HL-60/S4 (cell line): ENCODE data around the gene DIPK1B.

Experiments used
- in situ Hi-C: fragments of 300-500 bp; cut with MboI; formaldehyde crosslinking; loops from 2 replicates; pipeline ENCODE4 v1.14.3; 2022; ENCODE audit warnings: low sequenced_read_pairs

The DIPK1B gene

GRCh38 chr9:136673088-136673974 is 39.0 kb upstream of the DIPK1B start:
- in situ Hi-C loops: no loop called here

DNA sequence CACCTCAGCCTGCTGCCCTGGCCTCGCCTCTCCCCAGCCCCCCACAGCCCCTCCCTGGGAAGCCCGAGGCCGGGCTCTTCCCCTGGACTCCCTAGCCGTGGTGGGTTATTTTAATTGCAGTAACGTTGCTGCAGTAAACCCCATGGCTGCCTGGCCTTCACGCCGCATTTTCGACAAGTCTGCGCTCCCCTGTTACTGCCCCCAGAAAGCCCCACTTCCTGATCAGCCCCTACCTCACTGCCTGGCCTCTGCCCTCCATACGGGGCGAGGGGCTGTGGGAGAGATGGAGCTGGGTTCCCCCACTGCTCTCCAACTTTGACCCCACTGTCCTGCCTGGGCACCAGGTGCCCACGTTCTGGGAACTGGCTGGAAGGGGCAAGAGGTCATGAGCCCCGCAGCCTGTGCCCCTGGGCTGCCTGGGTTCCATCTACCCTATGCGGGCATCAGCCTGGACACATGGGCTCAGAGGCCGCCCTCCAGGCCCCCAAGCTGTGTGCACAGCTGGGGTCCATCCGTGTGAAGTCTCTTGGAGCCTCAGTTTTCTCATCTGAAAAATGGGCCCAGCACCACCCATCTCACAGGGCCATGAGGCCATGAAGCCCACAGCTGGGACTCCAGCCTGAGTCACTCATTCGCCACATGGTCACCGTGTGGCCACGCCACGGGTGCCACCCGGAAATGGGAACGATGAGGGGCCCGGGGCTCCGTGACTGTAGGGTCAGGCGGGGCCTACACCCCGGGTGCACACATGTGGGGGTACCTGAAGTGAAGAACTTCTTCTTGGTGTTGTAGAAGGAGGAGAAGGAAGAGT is 38.2 kb upstream of the DIPK1B start:
- in situ Hi-C loops: no loop called here

DNA sequence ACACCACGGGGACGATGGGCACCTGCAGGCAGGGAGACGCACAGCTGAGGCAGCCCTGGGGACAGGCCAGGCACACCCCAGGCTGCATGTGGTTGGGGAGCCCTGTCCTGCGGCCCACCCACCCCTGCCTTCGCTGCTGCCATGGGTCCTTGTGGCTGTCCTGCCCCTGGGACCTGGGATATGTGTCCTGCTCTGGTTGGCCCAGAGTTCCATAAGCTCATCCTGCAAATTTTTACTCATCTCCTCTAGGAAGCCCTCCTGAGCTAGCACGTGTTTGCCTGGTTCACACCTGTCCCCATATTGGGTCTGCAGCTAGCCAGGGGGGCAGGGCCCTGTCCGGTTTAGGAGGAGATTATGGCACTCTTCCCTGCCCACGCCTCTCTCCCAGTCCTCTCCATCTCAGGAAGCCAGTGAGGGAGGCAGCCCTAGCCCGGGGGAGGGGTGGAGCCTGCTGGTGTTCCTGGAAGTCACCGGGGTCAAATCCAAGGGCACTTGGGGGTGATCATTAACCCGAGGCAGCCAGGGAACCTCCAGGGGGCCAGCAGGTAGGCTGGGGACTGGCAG is 37.5 kb upstream of the DIPK1B start:
- in situ Hi-C loops: no loop called here

DNA sequence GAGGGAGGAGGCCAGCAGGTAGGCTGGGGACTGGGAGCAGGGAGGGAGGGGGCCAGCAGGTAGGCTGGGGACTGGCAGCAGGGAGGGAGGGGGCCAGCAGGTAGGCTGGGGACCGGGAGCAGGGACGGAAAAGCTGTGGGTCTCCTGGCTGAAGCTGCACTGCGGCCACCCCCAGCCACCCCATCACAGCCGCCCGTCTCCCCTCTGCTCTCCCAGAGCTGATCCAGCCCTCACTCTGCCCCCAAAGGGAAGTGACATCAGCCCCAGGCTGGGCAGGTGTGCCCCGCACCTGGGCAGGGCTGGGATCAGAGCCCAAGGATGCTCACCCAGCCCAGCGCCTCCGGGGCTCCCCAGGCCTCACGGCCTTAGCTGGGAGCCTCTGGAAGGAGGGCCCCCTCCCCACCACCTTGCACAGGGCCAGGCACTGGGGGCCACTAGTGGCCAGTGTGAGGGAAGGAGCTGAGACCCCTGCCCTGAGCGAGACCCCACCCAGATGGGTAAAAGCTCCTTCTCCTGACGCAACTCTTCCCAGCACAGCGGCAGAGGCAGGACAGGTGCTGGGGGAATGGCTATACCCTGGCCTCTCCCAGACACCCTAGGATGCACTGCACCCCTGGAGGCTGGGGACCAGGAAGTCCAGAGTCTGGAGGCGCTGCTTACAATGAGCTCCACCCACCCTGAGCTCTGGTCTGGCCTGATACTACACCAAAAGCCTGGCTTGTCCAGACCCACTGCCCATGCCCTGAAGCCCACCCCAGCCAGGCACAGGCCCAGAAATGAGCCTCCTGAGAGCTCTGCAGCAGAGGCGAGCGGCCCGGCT is 36.7 kb upstream of the DIPK1B start:
- in situ Hi-C loops: no loop called here

DNA sequence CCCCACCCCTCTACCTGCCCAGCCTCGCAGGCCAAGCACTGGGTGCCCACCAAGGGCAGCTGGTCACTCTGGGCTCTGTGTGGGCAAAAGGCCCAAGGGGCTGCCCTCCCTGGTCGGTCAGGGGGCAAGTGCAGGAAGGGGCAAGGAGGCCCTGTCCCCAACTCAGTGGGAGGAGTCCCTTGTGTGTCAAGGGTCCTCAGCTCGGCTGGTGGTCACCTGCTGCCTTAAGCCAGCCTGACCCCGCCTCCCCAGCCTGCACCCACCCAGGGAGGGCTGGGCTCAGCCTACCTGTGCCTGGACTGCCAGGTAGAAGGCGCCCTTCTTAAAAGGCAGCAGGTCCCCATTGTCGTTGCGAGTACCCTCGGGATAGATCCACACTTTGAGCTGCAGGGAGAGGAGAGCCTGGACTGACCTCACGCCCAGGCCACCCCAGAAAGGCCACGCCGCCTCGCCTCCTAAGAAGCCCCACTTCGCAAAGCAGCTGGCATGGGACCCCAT is 36.0 kb upstream of the DIPK1B start:
- in situ Hi-C loops: no loop called here

- in situ Hi-C loops: no loop called here
These were observed 35.3 kb upstream of the DIPK1B start for GRCh38 chr9:136676920-136677686.

GRCh38 chr9:136678034-136678433 is 34.3 kb upstream of the DIPK1B start:
- in situ Hi-C loops: no loop called here

GRCh38 chr9:136678624-136679023 is 33.7 kb upstream of the DIPK1B start:
- in situ Hi-C loops: no loop called here

GRCh38 chr9:136679431-136679941 is 32.9 kb upstream of the DIPK1B start:
- in situ Hi-C loops: no loop called here

DNA sequence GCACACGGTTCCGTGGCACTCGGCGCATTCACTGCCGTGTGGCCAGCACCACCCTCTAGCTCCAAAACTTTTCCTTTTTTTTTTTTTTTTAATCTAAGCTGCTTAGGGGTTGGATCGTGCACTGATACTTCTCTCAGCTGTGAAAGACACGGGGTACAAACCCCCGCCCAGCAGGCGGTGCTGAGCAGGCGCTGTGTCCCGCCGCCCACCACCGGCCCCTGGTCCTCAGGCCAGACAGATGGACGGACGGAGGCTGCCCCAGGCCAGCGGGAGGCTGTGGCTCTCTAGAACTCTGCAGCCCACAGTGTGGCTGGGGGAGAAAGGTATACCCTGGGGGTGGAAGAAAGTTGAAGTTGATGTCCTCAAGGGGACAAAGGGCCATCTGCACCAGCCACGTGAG is 31.3 kb upstream of the DIPK1B start:
- in situ Hi-C loops: no loop called here

DNA sequence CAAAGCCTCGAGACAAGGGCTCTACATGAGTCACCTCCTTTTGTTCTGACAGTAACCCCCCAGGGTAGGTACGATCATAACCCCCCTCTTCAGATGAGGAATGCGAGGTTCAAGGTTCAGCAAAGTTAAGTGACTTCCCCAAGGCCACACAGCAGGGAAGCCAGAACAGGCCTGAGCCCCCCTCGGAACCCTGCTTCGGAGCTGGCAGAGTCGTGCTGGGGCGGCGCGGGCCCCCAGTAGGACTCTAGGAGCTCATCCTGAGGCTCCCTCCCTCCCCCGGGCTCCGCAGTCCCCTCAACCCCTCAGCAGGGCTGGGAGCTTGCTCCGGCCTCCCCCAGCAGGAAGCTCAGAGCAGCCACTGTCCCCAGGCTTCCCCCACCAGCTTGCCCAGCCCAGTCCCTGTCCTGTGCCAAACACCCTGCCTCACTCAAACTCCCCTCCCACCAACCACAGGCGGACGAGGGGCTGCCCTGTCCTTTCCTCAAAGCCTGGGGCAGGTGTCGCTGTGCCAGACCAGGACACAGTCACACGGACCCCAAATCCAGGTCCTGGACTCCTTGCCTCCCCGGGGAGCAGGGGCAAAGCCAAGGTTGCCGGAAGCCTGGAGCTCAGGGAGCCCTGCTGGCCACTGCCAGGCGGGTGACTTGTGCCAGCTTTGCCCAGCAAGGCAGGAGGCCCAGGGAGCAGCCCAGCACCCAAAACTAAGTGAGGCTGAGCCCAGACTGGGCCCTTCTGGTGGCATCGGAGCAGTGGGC is 30.2 kb upstream of the DIPK1B start:
- in situ Hi-C loops: no loop called here

GRCh38 chr9:136682710-136683109 is 29.7 kb upstream of the DIPK1B start:
- in situ Hi-C loops: no loop called here

DNA sequence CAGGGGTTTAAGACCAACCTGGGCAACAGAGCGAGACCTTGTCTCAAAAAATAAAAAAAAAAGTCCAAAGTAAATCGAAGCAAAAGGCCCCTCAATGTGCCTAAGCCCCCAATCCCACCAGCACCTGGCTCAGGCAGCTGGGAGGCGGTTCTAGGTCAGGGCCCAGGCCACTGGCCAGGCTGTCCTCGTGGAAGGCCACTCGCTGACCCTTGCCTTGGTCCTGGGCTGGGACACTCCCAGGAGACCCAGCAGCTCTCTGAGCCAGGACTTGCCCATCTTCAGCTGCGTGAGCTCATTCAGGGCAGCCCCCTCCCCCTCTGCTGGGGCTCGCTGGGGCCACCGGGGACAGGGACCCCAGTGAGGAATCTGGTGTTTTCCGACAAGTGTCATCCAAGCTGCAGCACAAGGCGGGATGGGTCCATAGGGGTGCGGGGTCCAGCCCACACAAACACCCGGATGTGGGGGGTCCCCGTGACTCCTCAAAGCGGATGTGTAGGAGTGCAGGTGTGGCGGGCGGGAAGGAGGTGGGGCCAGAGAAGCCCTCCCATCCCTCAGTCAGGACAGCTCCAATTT is 29.1 kb upstream of the DIPK1B start:
- in situ Hi-C loops: no loop called here

DNA sequence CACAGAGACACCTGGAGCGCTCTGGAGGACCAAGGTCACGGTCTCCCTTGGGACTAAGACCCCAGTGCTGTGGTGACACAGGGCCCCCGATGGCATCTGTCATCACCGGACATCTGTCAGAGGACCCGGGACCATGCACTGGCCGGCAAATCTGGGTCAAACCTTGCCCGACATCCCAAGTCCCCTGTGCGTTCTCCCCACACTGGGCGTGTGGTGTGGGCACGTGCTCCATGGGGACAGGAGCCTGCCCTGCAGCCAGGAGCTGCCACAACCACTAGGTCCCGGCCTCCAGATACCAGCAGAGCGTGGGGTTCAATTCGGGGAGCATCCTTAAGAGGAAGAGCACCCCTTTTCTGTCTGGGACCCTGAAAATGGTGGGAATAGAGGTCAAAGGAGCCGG is 28.6 kb upstream of the DIPK1B start:
- in situ Hi-C loops: no loop called here

DNA sequence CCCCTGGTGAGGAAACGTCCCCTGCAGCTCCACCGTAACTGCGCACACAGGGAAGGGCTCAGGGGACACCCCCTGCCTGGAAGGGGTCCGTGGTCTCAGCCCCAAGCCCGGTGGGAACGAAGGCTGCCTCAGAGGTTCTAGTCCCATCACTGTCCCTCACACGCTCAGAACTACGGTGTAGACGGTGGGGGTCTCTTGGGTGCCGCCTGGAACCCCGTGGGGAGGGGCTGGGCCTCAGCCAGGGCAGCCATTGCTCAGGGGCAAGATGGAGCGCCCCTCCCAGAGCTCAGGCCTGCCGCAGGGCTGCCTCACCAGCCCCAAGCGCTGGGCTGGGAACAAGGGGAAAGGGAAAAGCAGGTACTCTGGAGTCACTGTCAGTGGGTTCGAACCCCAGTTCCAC is 28.0 kb upstream of the DIPK1B start:
- in situ Hi-C loops: no loop called here

DNA sequence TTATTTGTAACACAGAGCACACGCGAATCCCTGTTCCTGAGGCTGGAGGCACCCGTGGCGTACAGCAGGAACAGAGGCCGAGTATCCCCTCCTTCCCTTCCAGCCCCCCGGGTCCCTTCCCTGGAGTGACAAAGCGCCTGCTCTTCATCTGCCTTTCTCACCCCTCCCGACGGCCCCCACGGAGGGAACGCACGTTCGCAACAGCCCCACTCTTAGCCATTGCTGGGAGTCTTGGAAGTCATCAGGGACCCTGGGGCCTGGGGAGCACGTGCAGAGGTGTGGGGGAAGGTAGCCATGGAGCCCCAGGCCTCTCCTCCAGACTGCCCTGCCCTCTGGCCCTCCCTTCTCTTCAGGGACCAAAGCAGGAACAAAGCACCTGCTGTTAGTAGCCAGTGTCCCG is 27.6 kb upstream of the DIPK1B start:
- in situ Hi-C loops: no loop called here

DNA sequence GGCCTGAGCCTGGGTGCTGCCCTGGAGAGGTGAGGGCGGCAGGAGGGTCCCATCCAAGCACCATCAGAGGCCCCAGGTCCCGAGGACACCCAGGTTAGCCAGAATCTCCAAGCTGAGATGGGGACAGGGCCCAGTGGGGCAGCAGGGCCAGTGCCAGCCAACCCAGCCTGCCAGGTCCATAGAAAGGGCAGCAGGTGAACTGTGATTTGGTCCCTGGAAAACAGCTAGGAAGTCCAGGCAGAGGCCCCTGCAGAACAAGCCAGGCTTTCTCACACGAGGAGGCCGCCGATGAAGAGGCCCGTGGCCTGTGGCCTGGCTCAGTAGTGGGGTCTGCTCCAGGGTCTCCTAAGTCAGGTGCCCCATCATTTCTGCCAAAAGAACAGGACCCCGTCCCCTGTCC is 27.2 kb upstream of the DIPK1B start:
- in situ Hi-C loops: no loop called here

DNA sequence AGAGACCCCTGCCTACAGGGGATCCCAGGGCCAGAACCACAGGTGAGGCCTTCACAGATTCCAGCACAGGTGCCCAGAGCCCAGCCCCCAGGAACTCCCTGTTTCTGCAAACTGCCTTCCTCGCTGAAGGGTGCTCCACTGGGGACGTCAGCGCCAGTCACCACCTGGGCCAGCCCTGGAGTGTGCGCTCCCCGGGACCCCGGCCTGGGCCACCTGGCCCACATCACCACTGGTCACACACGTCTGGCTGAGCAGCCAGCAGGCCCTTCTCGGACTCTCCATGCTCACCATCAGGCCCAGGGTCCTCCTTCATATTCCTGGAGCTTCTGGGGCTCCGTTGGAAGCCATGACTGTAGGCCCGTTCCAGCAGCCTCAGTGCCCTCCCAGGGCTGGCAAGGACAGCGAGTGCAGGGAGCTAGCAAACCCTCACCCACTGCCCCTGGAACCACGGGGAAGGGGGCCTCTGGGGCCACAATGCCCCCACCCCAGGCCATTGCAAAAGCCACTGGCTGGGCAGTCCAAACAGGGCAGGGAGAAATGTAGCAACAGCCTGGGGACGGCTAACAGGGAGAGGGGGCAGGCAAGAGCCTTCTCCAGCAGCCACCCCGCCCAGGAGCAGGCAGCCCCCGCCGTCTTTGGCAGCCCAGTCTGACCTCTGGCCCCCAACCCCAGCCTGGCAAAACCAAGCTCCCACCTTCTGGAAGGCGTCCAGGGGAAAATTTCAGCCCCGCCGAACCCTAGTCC is 26.4 kb upstream of the DIPK1B start:
- in situ Hi-C loops: no loop called here
